H9 (cell line): ENCODE data around the gene LRRC61. TPM values are rescaled to one million over a fixed set of nuclear protein-coding genes. Genes with fewer than 3 reads are reported as not detected.

Experiments
- DNase-seq: peaks from one replicate; pipeline ENCODE4 v3.0.0-alpha.2; 2017
- H2AFZ ChIP-seq: one replicate; pipeline ENCODE4 v1.6.1; 2013; ENCODE audit warnings: mild to moderate bottlenecking, low read length, control low read depth, moderate library complexity
- H2AK5ac ChIP-seq: 2 replicates; pipeline ENCODE4 v1.6.1; 2013; ENCODE audit warnings: low read length, control low read depth, mixed read lengths; ENCODE audit not compliant: insufficient read length
- H2BK120ac ChIP-seq: one replicate; pipeline ENCODE4 v1.6.1; 2013; ENCODE audit warnings: low read depth, mild to moderate bottlenecking, low read length, control low read depth, inconsistent platforms; ENCODE audit not compliant: poor library complexity, severe bottlenecking
- H2BK12ac ChIP-seq: 2 replicates; pipeline ENCODE4 v1.6.1; 2013; ENCODE audit warnings: low read length, control low read depth, mixed read lengths, low read depth; ENCODE audit not compliant: insufficient read length
- H2BK15ac ChIP-seq: 2 replicates; pipeline ENCODE4 v1.6.1; 2013; ENCODE audit warnings: low read depth, low read length, control low read depth
- H2BK20ac ChIP-seq: one replicate; pipeline ENCODE4 v1.6.1; 2013; ENCODE audit warnings: low read depth, mild to moderate bottlenecking, low read length, control low read depth, inconsistent platforms; ENCODE audit not compliant: poor library complexity, severe bottlenecking
- H2BK5ac ChIP-seq: 2 replicates; pipeline ENCODE4 v1.6.1; 2013; ENCODE audit warnings: low read length, control low read depth, mixed read lengths; ENCODE audit not compliant: insufficient read length
- H3K14ac ChIP-seq: 2 replicates; pipeline ENCODE4 v1.6.1; 2013; ENCODE audit warnings: low read length, control low read depth; ENCODE audit not compliant: insufficient read depth
- H3K18ac ChIP-seq: 2 replicates; pipeline ENCODE4 v1.6.1; 2013; ENCODE audit warnings: low read depth, mild to moderate bottlenecking, mixed read lengths, low read length, control low read depth; ENCODE audit not compliant: insufficient read length
- H3K23ac ChIP-seq: 2 replicates; pipeline ENCODE4 v1.6.1; 2013; ENCODE audit warnings: low read length, control low read depth, mixed read lengths, low read depth; ENCODE audit not compliant: insufficient read length
- H3K23me2 ChIP-seq: 2 replicates; pipeline ENCODE4 v1.6.1; 2013; ENCODE audit warnings: low read depth, mild to moderate bottlenecking, mixed read lengths, low read length, control low read depth; ENCODE audit not compliant: insufficient read length, poor library complexity, severe bottlenecking
- H3K27ac ChIP-seq: 2 replicates; pipeline ENCODE4 v1.5.1; 2013; ENCODE audit warnings: low read length, control low read depth, mixed read lengths, low read depth; ENCODE audit not compliant: insufficient read length
- H3K27me3 ChIP-seq: 2 replicates; pipeline ENCODE4 v1.6.1; 2013; ENCODE audit warnings: low read length, control low read depth, inconsistent platforms; ENCODE audit not compliant: insufficient read depth
- H3K4ac ChIP-seq: 2 replicates; pipeline ENCODE4 v1.6.1; 2013; ENCODE audit warnings: low read depth, mild to moderate bottlenecking, control low read depth, inconsistent platforms, low read length, moderate library complexity
- H3K4me1 ChIP-seq: 2 replicates; pipeline ENCODE4 v1.6.1; 2013; ENCODE audit warnings: low read length, control low read depth, inconsistent platforms; ENCODE audit not compliant: insufficient read depth
- H3K4me2 ChIP-seq: 2 replicates; pipeline ENCODE4 v1.6.1; 2013; ENCODE audit warnings: low read length, control low read depth, mixed read lengths; ENCODE audit not compliant: insufficient read length, insufficient read depth
- H3K56ac ChIP-seq: 2 replicates; pipeline ENCODE4 v1.6.1; 2013; ENCODE audit warnings: low read depth, mild to moderate bottlenecking, mixed read lengths, low read length, control low read depth; ENCODE audit not compliant: insufficient read length
- H3K79me1 ChIP-seq: 2 replicates; pipeline ENCODE4 v1.6.1; 2013; ENCODE audit warnings: low read depth, mild to moderate bottlenecking, moderate library complexity, low read length, control low read depth, inconsistent platforms; ENCODE audit not compliant: insufficient read depth, poor library complexity, severe bottlenecking
- H3K79me2 ChIP-seq: 2 replicates; pipeline ENCODE4 v1.6.1; 2013; ENCODE audit warnings: low read length, control low read depth, inconsistent platforms; ENCODE audit not compliant: insufficient read depth
- H3K9ac ChIP-seq: 2 replicates; pipeline ENCODE4 v1.6.1; 2013; ENCODE audit warnings: low read length, control low read depth, mixed read lengths; ENCODE audit not compliant: insufficient read length; ENCODE audit errors: extremely low read depth
- H3K9me3 ChIP-seq: one replicate; pipeline ENCODE4 v1.6.1; 2013; ENCODE audit warnings: low read depth, low read length, inconsistent platforms; ENCODE audit not compliant: control insufficient read depth
- H3T11ph ChIP-seq: one replicate; pipeline ENCODE4 v1.6.1; 2013; ENCODE audit warnings: mild to moderate bottlenecking, low read length, control low read depth, inconsistent platforms
- H4K20me1 ChIP-seq: one replicate; pipeline ENCODE4 v1.6.1; 2013; ENCODE audit not compliant: control insufficient read depth, insufficient read length, insufficient read depth
- H4K5ac ChIP-seq: 2 replicates; pipeline ENCODE4 v1.6.1; 2013; ENCODE audit warnings: low read depth, mild to moderate bottlenecking, mixed read lengths, low read length, control low read depth; ENCODE audit not compliant: insufficient read length
- H4K8ac ChIP-seq: replicated peaks from 2 replicates; pipeline ENCODE4 v1.6.1; 2013; ENCODE audit warnings: low read length, control low read depth, mixed read lengths, low read depth; ENCODE audit not compliant: insufficient read length
- H4K91ac ChIP-seq: 2 replicates; pipeline ENCODE4 v1.6.1; 2013; ENCODE audit warnings: low read depth, mild to moderate bottlenecking, moderate library complexity, mixed read lengths, low read length, control low read depth; ENCODE audit not compliant: insufficient read length
- H3K27ac Mint-ChIP-seq, 3 experiments: 2 replicates in 2 of 3; 3 replicates in 1 of 3; pipeline ENCODE4 v1.8.0; 2020 to 2021; ENCODE audit warnings: mixed read lengths in 3 of 3, mild to moderate bottlenecking in 1 of 3, moderate library complexity in 1 of 3
- H3K27me3 Mint-ChIP-seq: 2 replicates; pipeline ENCODE4 v1.8.0; 2021; ENCODE audit warnings: low read depth, mild to moderate bottlenecking, moderate library complexity, mixed read lengths
- H3K36me3 Mint-ChIP-seq, 3 experiments: 2 replicates in 2 of 3; 3 replicates in 1 of 3; pipeline ENCODE4 v1.8.0; 2020 to 2021; ENCODE audit warnings: low read depth in 3 of 3, mixed read lengths in 3 of 3; ENCODE audit not compliant: insufficient read depth in 1 of 3
- H3K4me1 Mint-ChIP-seq, 2 experiments: 2 replicates each; pipeline ENCODE4 v1.8.0; 2020; ENCODE audit warnings: mixed read lengths in 2 of 2
- H3K4me3 Mint-ChIP-seq, 2 experiments: 2 replicates in 1 of 2; 3 replicates in 1 of 2; pipeline ENCODE4 v1.8.0; 2020 to 2021; ENCODE audit warnings: mild to moderate bottlenecking in 2 of 2, mixed read lengths in 2 of 2, moderate library complexity in 1 of 2
- H3K9me3 Mint-ChIP-seq, 2 experiments: 2 replicates in 1 of 2; 3 replicates in 1 of 2; pipeline ENCODE4 v1.8.0; 2020; ENCODE audit warnings: mild to moderate bottlenecking in 2 of 2, mixed read lengths in 2 of 2, moderate library complexity in 1 of 2
- CTCF ChIP-seq: fragments of 200-600 bp; sonication (generic); conservative IDR thresholded peaks from 3 replicates; pipeline ENCODE4 v1.8.0; 2021; ENCODE audit warnings: antibody characterized with exemption, mild to moderate bottlenecking
- WGBS: extraction: QIAGEN DNeasy Blood & Tissue Kit; methylation state at CpG from one replicate; pipeline ENCODE4 v1.1.7; 2013; ENCODE audit warnings: missing lambda C conversion rate, low lambda C conversion rate, mixed read lengths; ENCODE audit not compliant: insufficient read length; ENCODE audit errors: extremely low coverage; 5-methylcytosine and 5-hydroxymethylcytosine counted together
- total RNA-seq: library from RNA; stranded (reverse); gene quantifications from 2 replicates; pipeline ENCODE4 v1.2.1, GENCODE V29; 2021

The LRRC61 gene
- total RNA-seq, 1 experiment from 2014 or later: 24.4 TPM

GRCh38 chr7:150345012-150345411, 21.9 kb downstream of the LRRC61 start:
- Histone ChIP-seq H2BK12ac (no peak overlapping the region), H2AK5ac (no peak overlapping the region), H3K23ac (no peak overlapping the region), H3K56ac (no peak overlapping the region), H3K4me2 (no peak overlapping the region), H3K18ac (no peak overlapping the region), H4K8ac (no peak overlapping the region), H3K79me1 (no peaks in the 10 kb centered on the region), H3K27ac (no peak overlapping the region), H3T11ph (no peak overlapping the region), H2BK5ac (no peak overlapping the region), H2AFZ (no peak overlapping the region), H4K91ac (no peak overlapping the region), H3K14ac (no peak overlapping the region), H3K4me1 (no peaks in the 10 kb centered on the region), H2BK15ac (no peak overlapping the region), H3K9me3 (peaks cover 7% of the 10 kb centered on the region), H3K79me2 (no peaks in the 10 kb centered on the region), H2BK120ac (no peak overlapping the region), H3K27me3 (peaks cover 16% of the 10 kb centered on the region), H4K5ac (no peak overlapping the region), H2BK20ac (no peak overlapping the region), H3K4ac (no peak overlapping the region), H3K23me2 (peaks cover 14% of the 10 kb centered on the region), H4K20me1 (no peaks in the 10 kb centered on the region), H3K9ac (no peak overlapping the region)
- Mint-ChIP-seq H3K9me3 (peaks cover 15 to 23% of the 10 kb centered on the region in 2 experiments), H3K4me1 (peaks cover 21 to 24% of the 10 kb centered on the region in 2 experiments), H3K36me3 (peaks cover 3 to 18% (median 12%) of the 10 kb centered on the region in 3 experiments), H3K27ac (no peak overlapping the region), H3K4me3 (no peak overlapping the region), H3K27me3 (peaks cover 57% of the 10 kb centered on the region)
- TF ChIP-seq CTCF: no peak
- no peak for DNase-seq
- no CpG with 5 or more reads among the region's 1 CpG for WGBS
